Left lung (tissue), 10 donors: Measurements from ENCODE around the gene ANXA2. TPM values are rescaled to one million over a fixed set of nuclear protein-coding genes. Genes with fewer than 3 reads are reported as not detected.

Experiments
- ATAC-seq: fragments of 200-7000 bp; cut with Tn5 transposase; one replicate; pipeline ENCODE4 v1.9.1; 2020; ENCODE audit warnings: moderate library complexity
- DNase-seq, 4 donors: peaks; one replicate each; pipeline ENCODE4 v3.0.0-alpha.2; 2013 to 2020
- H3K27ac ChIP-seq, 2 donors: fragments of 200-600 bp; sonication (generic) in 1 of 2; one replicate each; pipeline versions ENCODE4 v1.5.0 to v1.8.0; 2020 to 2021
- H3K27me3 ChIP-seq, 2 donors: fragments of 200-600 bp; sonication (generic) in 1 of 2; one replicate each; pipeline versions ENCODE4 v1.5.0 to v1.8.0; 2020 to 2021
- H3K36me3 ChIP-seq, 2 donors: fragments of 200-600 bp; sonication (generic) in 1 of 2; one replicate each; pipeline versions ENCODE4 v1.5.0 to v1.8.0; 2020 to 2021
- H3K4me1 ChIP-seq, 2 donors: fragments of 200-600 bp; one replicate each; pipeline ENCODE4 v1.8.0; 2021
- H3K4me3 ChIP-seq, 2 donors: fragments of 200-600 bp; sonication (generic) in 1 of 2; one replicate each; pipeline versions ENCODE4 v1.5.0 to v1.8.0; 2020 to 2021; ENCODE audit warnings: mild to moderate bottlenecking in 1 of 2
- H3K9me3 ChIP-seq, 2 donors: fragments of 200-600 bp; sonication (generic) in 1 of 2; one replicate each; pipeline versions ENCODE4 v1.5.0 to v1.8.0; 2020 to 2021
- intact Hi-C, 2 donors: fragments of 100-400 bp; cut with DNase I; formaldehyde crosslinking; loops; one replicate each; pipeline versions ENCODE4 v1.11.2 to v1.14.2; 2022
- polyA plus RNA-seq, 6 donors: library from polyadenylated mRNA; unstranded; fragments of 120-200 nt; gene quantifications; one replicate each; pipeline ENCODE4 v1.2.1, GENCODE V29; 2013; ENCODE audit not compliant: insufficient read length in 6 of 6
- total RNA-seq, 2 donors: library from RNA; stranded (reverse); fragmentation: NEBNext Ultra II Directional; extraction: Animal tissue kit (Norgen Biotek cat#: 25700); gene quantifications; one replicate each; pipeline ENCODE4 v1.2.1, GENCODE V29; 2021
- TF ChIP-seq, protein P1 (sequence below), 2 donors: fragments of 200-600 bp; sonication (generic) in 1 of 2; IDR thresholded peaks; one replicate each; pipeline versions ENCODE4 v1.5.0 to v1.8.0; 2021; ENCODE audit warnings: antibody characterized with exemption in 2 of 2
- donor health status: DM: no; HTN: yes; CAD: no.
- donor health status: DM: no; HTN: no; CAD: no.

ANXA2 gene
- total and polyA plus RNA-seq, 8 donors, result 521 to 1,593 (median 699) TPM

DNA sequence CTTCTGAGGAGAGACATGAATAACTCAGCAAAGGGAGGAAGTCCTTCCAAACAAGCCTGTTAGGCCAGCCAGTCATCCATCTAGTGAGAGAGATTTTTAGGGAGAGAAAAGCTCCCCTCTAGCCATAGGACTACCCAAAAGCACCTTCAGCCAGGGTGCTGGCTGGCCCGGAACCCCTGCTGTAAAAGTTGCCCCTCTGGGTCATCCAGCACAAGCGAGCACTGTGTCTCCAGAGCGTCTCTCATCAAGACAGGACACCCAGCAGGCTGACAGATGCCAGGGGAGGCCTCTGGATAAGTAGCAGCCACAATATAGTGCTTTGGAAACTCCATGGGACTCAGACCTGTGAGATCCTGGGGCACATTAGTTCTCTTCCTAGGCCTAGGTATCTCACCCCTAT lies 24.5 kb downstream of the ANXA2 start:
- Histone ChIP-seq H3K27ac (peak overlapping the region; percentile 78 to 81), H3K27me3 (no peaks in the 10 kb centered on the region), H3K9me3 (no peaks in the 10 kb centered on the region), H3K4me1 (peaks cover 42 to 79% of the 10 kb centered on the region in 2 donors), H3K4me3 (no peak overlapping the region), H3K36me3 (peaks cover 0 to 98% of the 10 kb centered on the region in 2 donors)
- TF ChIP-seq, protein P1, sequence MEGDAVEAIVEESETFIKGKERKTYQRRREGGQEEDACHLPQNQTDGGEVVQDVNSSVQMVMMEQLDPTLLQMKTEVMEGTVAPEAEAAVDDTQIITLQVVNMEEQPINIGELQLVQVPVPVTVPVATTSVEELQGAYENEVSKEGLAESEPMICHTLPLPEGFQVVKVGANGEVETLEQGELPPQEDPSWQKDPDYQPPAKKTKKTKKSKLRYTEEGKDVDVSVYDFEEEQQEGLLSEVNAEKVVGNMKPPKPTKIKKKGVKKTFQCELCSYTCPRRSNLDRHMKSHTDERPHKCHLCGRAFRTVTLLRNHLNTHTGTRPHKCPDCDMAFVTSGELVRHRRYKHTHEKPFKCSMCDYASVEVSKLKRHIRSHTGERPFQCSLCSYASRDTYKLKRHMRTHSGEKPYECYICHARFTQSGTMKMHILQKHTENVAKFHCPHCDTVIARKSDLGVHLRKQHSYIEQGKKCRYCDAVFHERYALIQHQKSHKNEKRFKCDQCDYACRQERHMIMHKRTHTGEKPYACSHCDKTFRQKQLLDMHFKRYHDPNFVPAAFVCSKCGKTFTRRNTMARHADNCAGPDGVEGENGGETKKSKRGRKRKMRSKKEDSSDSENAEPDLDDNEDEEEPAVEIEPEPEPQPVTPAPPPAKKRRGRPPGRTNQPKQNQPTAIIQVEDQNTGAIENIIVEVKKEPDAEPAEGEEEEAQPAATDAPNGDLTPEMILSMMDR (IDR thresholded peaks at IDR 0.05), result no peak
- intact Hi-C loops, result no loop called here
- DNase-seq, result no peak
- ATAC-seq, result no peak

DNA sequence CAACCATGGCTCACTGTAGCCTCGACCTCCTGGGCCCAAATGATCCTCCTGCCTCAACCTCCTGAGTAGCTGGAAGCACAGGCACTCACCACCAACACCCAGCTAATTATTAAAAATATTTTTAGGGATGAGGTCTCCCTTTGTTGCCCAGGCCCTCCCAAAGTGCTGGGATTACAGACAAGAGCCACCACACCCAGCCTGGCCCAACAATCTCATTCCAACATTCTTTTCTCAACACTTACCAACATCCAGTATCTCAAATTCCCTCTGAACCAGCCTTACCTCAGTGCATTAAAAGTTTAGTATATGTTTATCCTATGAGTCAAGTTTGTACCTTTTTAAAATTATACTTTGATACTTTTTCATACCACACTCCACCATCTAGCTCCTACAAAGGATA lies 25.0 kb downstream of the ANXA2 start:
- Histone ChIP-seq H3K9me3 (no peaks in the 10 kb centered on the region), H3K4me3 (no peak overlapping the region), H3K4me1 (peaks cover 42 to 75% of the 10 kb centered on the region in 2 donors), H3K36me3 (peaks cover 0 to 94% of the 10 kb centered on the region in 2 donors), H3K27me3 (no peaks in the 10 kb centered on the region), H3K27ac (peak overlapping the region; percentile 78 to 81)
- TF ChIP-seq, protein P1 (IDR thresholded peaks at IDR 0.05), result no peak
- ATAC-seq (no peak), DNase-seq (no peak)
- intact Hi-C loops, result no loop called here

DNA sequence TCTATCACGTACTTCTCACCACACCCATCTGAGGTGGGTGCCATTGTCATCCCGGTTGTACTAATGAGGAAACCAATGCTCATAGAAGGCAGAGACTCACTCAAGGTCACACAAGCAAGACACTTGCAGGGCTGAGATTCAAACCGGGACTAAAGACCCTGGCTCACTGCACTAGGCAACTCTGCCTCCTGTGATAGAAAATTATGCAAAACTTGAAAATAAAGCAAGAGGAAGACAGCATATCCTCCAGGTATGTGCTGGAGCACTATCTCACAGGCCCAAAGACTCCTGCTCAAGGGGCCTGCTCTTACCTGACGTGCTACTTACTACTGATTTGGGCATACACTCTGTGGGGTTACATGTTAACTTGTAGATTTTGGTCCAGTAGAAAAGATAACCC lies 25.6 kb downstream of the ANXA2 start:
- TF ChIP-seq, protein P1 (IDR thresholded peaks at IDR 0.05), result no peak
- no peak for ATAC-seq
- Histone ChIP-seq H3K27me3 (no peaks in the 10 kb centered on the region), H3K9me3 (no peaks in the 10 kb centered on the region), H3K4me1 (peaks cover 41 to 73% of the 10 kb centered on the region in 2 donors), H3K4me3 (no peak overlapping the region), H3K27ac (peak overlapping the region; percentile 78 to 81), H3K36me3 (peaks cover 0 to 89% of the 10 kb centered on the region in 2 donors)
- DNase-seq, result no peak
- intact Hi-C loops, result no loop called here

- ATAC-seq (peak; percentile 36), DNase-seq (peak in 1 of 4 donors; percentile 72)
- Histone ChIP-seq H3K9me3 (no peaks in the 10 kb centered on the region), H3K4me1 (peaks cover 38 to 67% of the 10 kb centered on the region in 2 donors), H3K36me3 (peaks cover 0 to 81% of the 10 kb centered on the region in 2 donors), H3K27me3 (no peaks in the 10 kb centered on the region), H3K27ac (peak overlapping the region; percentile 78 to 81), H3K4me3 (no peak overlapping the region)
- intact Hi-C loops, result no loop called here
- TF ChIP-seq, protein P1 (IDR thresholded peaks at IDR 0.05), result no peak
Observed at GRCh38 chr15:60371175-60372051, 26.4 kb downstream of the ANXA2 start.

DNA sequence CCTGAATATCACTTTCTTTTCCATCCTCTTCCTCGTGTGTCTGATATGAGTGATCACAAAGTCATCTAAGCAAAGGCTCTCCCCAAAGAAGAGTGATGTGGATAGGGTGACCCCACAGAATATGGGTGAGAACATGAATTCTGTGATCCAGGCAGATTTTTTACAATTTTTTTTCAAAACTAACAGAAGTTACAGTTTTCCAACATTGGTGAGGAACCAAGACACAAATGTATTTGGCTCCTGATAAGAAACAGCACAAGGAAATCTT lies 27.0 kb downstream of the ANXA2 start:
- Histone ChIP-seq H3K9me3 (no peaks in the 10 kb centered on the region), H3K36me3 (peaks cover 0 to 75% of the 10 kb centered on the region in 2 donors), H3K4me3 (no peak overlapping the region), H3K27ac (peak overlapping the region; percentile 78 to 81), H3K4me1 (peaks cover 37 to 60% of the 10 kb centered on the region in 2 donors), H3K27me3 (no peaks in the 10 kb centered on the region)
- DNase-seq (no peak), ATAC-seq (no peak)
- intact Hi-C loops, result no loop called here
- TF ChIP-seq, protein P1 (IDR thresholded peaks at IDR 0.05), result no peak
